Thyroid gland (tissue), 4 donors: Measurements from ENCODE around the gene CDC20B.

Experiments used
- POLR2A ChIP-seq, 2 donors: fragments of 450-650 bp; IDR thresholded peaks; one replicate each; pipeline ENCODE4 v1.6.1; 2017; ENCODE audit warnings: antibody characterized with exemption in 2 of 2, mild to moderate bottlenecking in 2 of 2, moderate library complexity in 1 of 2
- TF ChIP-seq, protein P1 (sequence below), 6 experiments: fragments of 200-600 bp in 3 of 6; fragments of 450-650 bp in 3 of 6; sonication (generic) in 3 of 6; IDR thresholded peaks; one replicate each; pipeline ENCODE4 v1.5.1; 2016 to 2019; ENCODE audit warnings: antibody characterized with exemption in 6 of 6, mild to moderate bottlenecking in 2 of 6, inconsistent platforms in 1 of 6, moderate library complexity in 1 of 6

DNA sequence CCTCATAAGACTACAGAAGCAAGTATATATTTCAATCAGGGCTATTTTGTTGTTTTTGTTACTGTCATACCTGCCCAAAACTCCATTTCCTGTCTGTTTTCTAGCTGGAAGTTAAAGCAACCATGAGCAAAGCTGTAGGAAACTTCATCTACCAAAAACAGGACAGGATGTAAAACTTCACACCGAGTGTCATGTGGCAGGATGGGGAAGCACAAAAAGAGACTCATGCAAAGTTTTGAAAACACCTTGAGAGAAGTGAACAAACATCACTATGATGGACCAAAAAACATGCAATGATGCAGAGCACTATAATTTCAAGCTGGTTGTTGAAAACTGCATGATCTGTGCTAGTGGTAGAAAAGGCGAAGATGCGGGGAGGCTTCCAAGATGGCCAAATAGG lies 76.8 kb downstream of the CDC20B start:
- TF ChIP-seq, protein P1, sequence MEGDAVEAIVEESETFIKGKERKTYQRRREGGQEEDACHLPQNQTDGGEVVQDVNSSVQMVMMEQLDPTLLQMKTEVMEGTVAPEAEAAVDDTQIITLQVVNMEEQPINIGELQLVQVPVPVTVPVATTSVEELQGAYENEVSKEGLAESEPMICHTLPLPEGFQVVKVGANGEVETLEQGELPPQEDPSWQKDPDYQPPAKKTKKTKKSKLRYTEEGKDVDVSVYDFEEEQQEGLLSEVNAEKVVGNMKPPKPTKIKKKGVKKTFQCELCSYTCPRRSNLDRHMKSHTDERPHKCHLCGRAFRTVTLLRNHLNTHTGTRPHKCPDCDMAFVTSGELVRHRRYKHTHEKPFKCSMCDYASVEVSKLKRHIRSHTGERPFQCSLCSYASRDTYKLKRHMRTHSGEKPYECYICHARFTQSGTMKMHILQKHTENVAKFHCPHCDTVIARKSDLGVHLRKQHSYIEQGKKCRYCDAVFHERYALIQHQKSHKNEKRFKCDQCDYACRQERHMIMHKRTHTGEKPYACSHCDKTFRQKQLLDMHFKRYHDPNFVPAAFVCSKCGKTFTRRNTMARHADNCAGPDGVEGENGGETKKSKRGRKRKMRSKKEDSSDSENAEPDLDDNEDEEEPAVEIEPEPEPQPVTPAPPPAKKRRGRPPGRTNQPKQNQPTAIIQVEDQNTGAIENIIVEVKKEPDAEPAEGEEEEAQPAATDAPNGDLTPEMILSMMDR (IDR thresholded peaks at IDR 0.05): no peak
- no peak for TF ChIP-seq POLR2A (IDR thresholded peaks at IDR 0.05)
